HUES64 (cell line): ENCODE results near the gene MGME1. TPM values are rescaled to one million over a fixed set of nuclear protein-coding genes. Genes with fewer than 3 reads are reported as not detected.

Experiments
- H3K27ac ChIP-seq: 2 replicates; pipeline ENCODE4 v1.7.0; 2013; ENCODE audit warnings: low read depth, low read length, inconsistent platforms
- H3K27me3 ChIP-seq: 2 replicates; pipeline ENCODE4 v1.6.1; 2013; ENCODE audit warnings: mild to moderate bottlenecking, low read length; ENCODE audit not compliant: insufficient read depth
- H3K36me3 ChIP-seq: 2 replicates; pipeline ENCODE4 v1.6.1; 2013; ENCODE audit warnings: mild to moderate bottlenecking, low read length; ENCODE audit not compliant: insufficient read depth
- H3K4me1 ChIP-seq: 2 replicates; pipeline ENCODE4 v1.6.1; 2013; ENCODE audit warnings: mild to moderate bottlenecking, low read length, moderate library complexity; ENCODE audit not compliant: insufficient read depth
- H3K4me3 ChIP-seq: 2 replicates; pipeline ENCODE4 v1.5.1; 2013; ENCODE audit warnings: mild to moderate bottlenecking, low read length, moderate library complexity
- H3K9ac ChIP-seq: 2 replicates; pipeline ENCODE4 v1.6.1; 2013; ENCODE audit warnings: mild to moderate bottlenecking, low read depth, low read length
- H3K9me3 ChIP-seq: 2 replicates; pipeline ENCODE4 v1.6.1; 2013; ENCODE audit warnings: low read depth, low read length; ENCODE audit not compliant: insufficient read depth
- WGBS: fragments of 150-250, 120-280 bp; methylation state at CpG from one replicate; pipeline ENCODE4 v1.1.7; 2013; ENCODE audit warnings: missing lambda C conversion rate; 5-methylcytosine and 5-hydroxymethylcytosine counted together
- polyA plus RNA-seq, 2 experiments: library from polyadenylated mRNA; stranded (reverse); fragments of 50-300 nt; gene quantifications; one replicate each; pipeline ENCODE4 v1.2.3, GENCODE V29; 2013

Gene MGME1
- polyA plus RNA-seq (2013, experiment 1 of 2), result 37.9 TPM
- 41.4 TPM for polyA plus RNA-seq (2013, experiment 2 of 2)

- peak within 1 kb of the TSS; percentile 87 for H3K4me3 ChIP-seq
- H3K27ac ChIP-seq, result peak within 1 kb of the TSS; percentile 98
- peak within 1 kb of the TSS; percentile 99 for H3K9ac ChIP-seq
- H3K4me1 ChIP-seq, result peaks cover 47% of the 10 kb centered on the region
- H3K36me3 ChIP-seq, result peaks cover 68% of the 10 kb centered on the region
- under 1% methylated on average over 96 of the region's 96 CpGs for WGBS
- H3K27me3 ChIP-seq, result no peaks in the 10 kb centered on the region
- no peaks in the 10 kb centered on the region for H3K9me3 ChIP-seq
Measured at GRCh38 chr20:17968366-17969277, at the start of gene MGME1, which contains the start of gene SNX5. TSS of gene MGME1 (plus strand) at chr20:17969018. CDS start at chr20:17969860, 842 bp downstream. TSS of gene SNX5 (minus strand) at chr20:17968794. CDS start at chr20:17968425, 369 bp downstream.

- no peaks in the 10 kb centered on the region for H3K27me3 ChIP-seq
Measured at GRCh38 chr20:17919149-17919548, 49.7 kb upstream of the MGME1 start.

GRCh38 chr20:17921774-17922173 lies 47.0 kb upstream of the MGME1 start:
- Histone ChIP-seq H3K27me3 (no peaks in the 10 kb centered on the region), H3K36me3 (no peaks in the 10 kb centered on the region), H3K9me3 (no peaks in the 10 kb centered on the region), H3K4me3 (no peak overlapping the region), H3K27ac (no peak overlapping the region), H3K9ac (no peak overlapping the region), H3K4me1 (no peaks in the 10 kb centered on the region)
- 64% methylated on average over 1 of the region's 1 CpG for WGBS

More at GRCh38 chr20:17919149-17919548, 49.7 kb upstream of the MGME1 start:
- Histone ChIP-seq H3K27ac (no peak overlapping the region), H3K4me1 (no peaks in the 10 kb centered on the region), H3K4me3 (no peak overlapping the region), H3K36me3 (no peaks in the 10 kb centered on the region), H3K9ac (no peak overlapping the region), H3K9me3 (no peaks in the 10 kb centered on the region)
- 92% methylated on average over 8 of the region's 8 CpGs for WGBS

- no peak overlapping the region for H3K9ac ChIP-seq
- no peak overlapping the region for H3K27ac ChIP-seq
- H3K4me1 ChIP-seq, result no peaks in the 10 kb centered on the region
- no peaks in the 10 kb centered on the region for H3K36me3 ChIP-seq
- no peak overlapping the region for H3K4me3 ChIP-seq
- H3K27me3 ChIP-seq, result no peaks in the 10 kb centered on the region
- H3K9me3 ChIP-seq, result no peaks in the 10 kb centered on the region
- 91% methylated on average over 11 of the region's 11 CpGs for WGBS
Measured at GRCh38 chr20:17925141-17925939, 43.5 kb upstream of the MGME1 start.

GRCh38 chr20:17925940-17926300 lies 42.9 kb upstream of the MGME1 start:
- Histone ChIP-seq H3K4me1 (no peaks in the 10 kb centered on the region), H3K9ac (no peak overlapping the region), H3K9me3 (no peaks in the 10 kb centered on the region), H3K27ac (no peak overlapping the region), H3K27me3 (no peaks in the 10 kb centered on the region), H3K36me3 (no peaks in the 10 kb centered on the region), H3K4me3 (no peak overlapping the region)
- 90% methylated on average over 1 of the region's 1 CpG for WGBS

- no peak overlapping the region for H3K9ac ChIP-seq
- no peaks in the 10 kb centered on the region for H3K9me3 ChIP-seq
- H3K27me3 ChIP-seq, result peaks cover 5% of the 10 kb centered on the region; the same call in 1 of the 2 replicates
- H3K4me3 ChIP-seq, result no peak overlapping the region
- no peaks in the 10 kb centered on the region for H3K36me3 ChIP-seq
- 94% methylated on average over 7 of the region's 7 CpGs for WGBS
- H3K4me1 ChIP-seq, result 0 out of 2 replicates have a peak, but pooled peaks cover under 1% of the 10 kb centered on the region
- H3K27ac ChIP-seq, result no peak overlapping the region
Measured at GRCh38 chr20:17928211-17928611, 40.6 kb upstream of the MGME1 start.

- peaks cover 6% of the 10 kb centered on the region for H3K4me1 ChIP-seq
- H3K9ac ChIP-seq, result no peak overlapping the region
- no peaks in the 10 kb centered on the region for H3K36me3 ChIP-seq
- peaks cover 9% of the 10 kb centered on the region; the same call in 1 of the 2 replicates for H3K27me3 ChIP-seq
- no peak overlapping the region for H3K4me3 ChIP-seq
- H3K27ac ChIP-seq, result no peak overlapping the region
- no peaks in the 10 kb centered on the region for H3K9me3 ChIP-seq
- 87% methylated on average over 22 of the region's 22 CpGs for WGBS
Measured at GRCh38 chr20:17928633-17929311, 40.0 kb upstream of the MGME1 start.

- Histone ChIP-seq H3K27me3 (peaks cover 9% of the 10 kb centered on the region; the same call in 1 of the 2 replicates), H3K9me3 (no peaks in the 10 kb centered on the region), H3K36me3 (no peaks in the 10 kb centered on the region), H3K9ac (no peak overlapping the region), H3K4me3 (no peak overlapping the region), H3K4me1 (peaks cover 23% of the 10 kb centered on the region), H3K27ac (no peak overlapping the region)
- 96% methylated on average over 1 of the region's 1 CpG for WGBS
Measured at GRCh38 chr20:17931513-17931912, 37.3 kb upstream of the MGME1 start.

GRCh38 chr20:17932396-17932795 lies 36.4 kb upstream of the MGME1 start:
- no peaks in the 10 kb centered on the region for H3K9me3 ChIP-seq
- H3K4me3 ChIP-seq, result no peak overlapping the region
- peaks cover 9% of the 10 kb centered on the region; the same call in 1 of the 2 replicates for H3K27me3 ChIP-seq
- no peak overlapping the region for H3K27ac ChIP-seq
- H3K36me3 ChIP-seq, result no peaks in the 10 kb centered on the region
- peaks cover 31% of the 10 kb centered on the region for H3K4me1 ChIP-seq
- H3K9ac ChIP-seq, result no peak overlapping the region
- WGBS, result 94% methylated on average over 5 of the region's 5 CpGs

- 84% methylated on average over 1 of the region's 1 CpG for WGBS
- Histone ChIP-seq H3K27ac (no peak overlapping the region), H3K36me3 (no peaks in the 10 kb centered on the region), H3K9me3 (no peaks in the 10 kb centered on the region), H3K9ac (no peak overlapping the region), H3K27me3 (peaks cover 9% of the 10 kb centered on the region; the same call in 1 of the 2 replicates), H3K4me1 (peaks cover 32% of the 10 kb centered on the region), H3K4me3 (no peak overlapping the region)
Measured at GRCh38 chr20:17933121-17933520, 35.7 kb upstream of the MGME1 start.
